ENCODE measurements around the gene ABCB4. TPM values are rescaled to one million over a fixed set of nuclear protein-coding genes. Genes with fewer than 3 reads are reported as not detected.

Gene ABCB4
- total and polyA plus RNA-seq, 2 experiments from 2014 or later: 1.2 to 1.5 TPM

- H3F3A ChIP-seq (replicated peaks; ENCODE audit: low read depth): no peaks in the 10 kb centered on the region
- no peaks in the 10 kb centered on the region; the same call in 2 of the 3 replicates for H3K4me1 Mint-ChIP-seq
- H3K79me2 ChIP-seq (replicated peaks; ENCODE audit: insufficient read depth): no peaks in the 10 kb centered on the region
- H3K4me3 Mint-ChIP-seq: no peak overlapping the region
- TF ChIP-seq STAT1 (IDR thresholded peaks at IDR 0.05; ENCODE audit: unreplicated experiment) (no peak), REST (IDR thresholded peaks at IDR 0.05; ENCODE audit: unreplicated experiment) (no peak), JUNB (IDR thresholded peaks at IDR 0.05; ENCODE audit: unreplicated experiment) (no peak)
- TF ChIP-seq, protein P1, sequence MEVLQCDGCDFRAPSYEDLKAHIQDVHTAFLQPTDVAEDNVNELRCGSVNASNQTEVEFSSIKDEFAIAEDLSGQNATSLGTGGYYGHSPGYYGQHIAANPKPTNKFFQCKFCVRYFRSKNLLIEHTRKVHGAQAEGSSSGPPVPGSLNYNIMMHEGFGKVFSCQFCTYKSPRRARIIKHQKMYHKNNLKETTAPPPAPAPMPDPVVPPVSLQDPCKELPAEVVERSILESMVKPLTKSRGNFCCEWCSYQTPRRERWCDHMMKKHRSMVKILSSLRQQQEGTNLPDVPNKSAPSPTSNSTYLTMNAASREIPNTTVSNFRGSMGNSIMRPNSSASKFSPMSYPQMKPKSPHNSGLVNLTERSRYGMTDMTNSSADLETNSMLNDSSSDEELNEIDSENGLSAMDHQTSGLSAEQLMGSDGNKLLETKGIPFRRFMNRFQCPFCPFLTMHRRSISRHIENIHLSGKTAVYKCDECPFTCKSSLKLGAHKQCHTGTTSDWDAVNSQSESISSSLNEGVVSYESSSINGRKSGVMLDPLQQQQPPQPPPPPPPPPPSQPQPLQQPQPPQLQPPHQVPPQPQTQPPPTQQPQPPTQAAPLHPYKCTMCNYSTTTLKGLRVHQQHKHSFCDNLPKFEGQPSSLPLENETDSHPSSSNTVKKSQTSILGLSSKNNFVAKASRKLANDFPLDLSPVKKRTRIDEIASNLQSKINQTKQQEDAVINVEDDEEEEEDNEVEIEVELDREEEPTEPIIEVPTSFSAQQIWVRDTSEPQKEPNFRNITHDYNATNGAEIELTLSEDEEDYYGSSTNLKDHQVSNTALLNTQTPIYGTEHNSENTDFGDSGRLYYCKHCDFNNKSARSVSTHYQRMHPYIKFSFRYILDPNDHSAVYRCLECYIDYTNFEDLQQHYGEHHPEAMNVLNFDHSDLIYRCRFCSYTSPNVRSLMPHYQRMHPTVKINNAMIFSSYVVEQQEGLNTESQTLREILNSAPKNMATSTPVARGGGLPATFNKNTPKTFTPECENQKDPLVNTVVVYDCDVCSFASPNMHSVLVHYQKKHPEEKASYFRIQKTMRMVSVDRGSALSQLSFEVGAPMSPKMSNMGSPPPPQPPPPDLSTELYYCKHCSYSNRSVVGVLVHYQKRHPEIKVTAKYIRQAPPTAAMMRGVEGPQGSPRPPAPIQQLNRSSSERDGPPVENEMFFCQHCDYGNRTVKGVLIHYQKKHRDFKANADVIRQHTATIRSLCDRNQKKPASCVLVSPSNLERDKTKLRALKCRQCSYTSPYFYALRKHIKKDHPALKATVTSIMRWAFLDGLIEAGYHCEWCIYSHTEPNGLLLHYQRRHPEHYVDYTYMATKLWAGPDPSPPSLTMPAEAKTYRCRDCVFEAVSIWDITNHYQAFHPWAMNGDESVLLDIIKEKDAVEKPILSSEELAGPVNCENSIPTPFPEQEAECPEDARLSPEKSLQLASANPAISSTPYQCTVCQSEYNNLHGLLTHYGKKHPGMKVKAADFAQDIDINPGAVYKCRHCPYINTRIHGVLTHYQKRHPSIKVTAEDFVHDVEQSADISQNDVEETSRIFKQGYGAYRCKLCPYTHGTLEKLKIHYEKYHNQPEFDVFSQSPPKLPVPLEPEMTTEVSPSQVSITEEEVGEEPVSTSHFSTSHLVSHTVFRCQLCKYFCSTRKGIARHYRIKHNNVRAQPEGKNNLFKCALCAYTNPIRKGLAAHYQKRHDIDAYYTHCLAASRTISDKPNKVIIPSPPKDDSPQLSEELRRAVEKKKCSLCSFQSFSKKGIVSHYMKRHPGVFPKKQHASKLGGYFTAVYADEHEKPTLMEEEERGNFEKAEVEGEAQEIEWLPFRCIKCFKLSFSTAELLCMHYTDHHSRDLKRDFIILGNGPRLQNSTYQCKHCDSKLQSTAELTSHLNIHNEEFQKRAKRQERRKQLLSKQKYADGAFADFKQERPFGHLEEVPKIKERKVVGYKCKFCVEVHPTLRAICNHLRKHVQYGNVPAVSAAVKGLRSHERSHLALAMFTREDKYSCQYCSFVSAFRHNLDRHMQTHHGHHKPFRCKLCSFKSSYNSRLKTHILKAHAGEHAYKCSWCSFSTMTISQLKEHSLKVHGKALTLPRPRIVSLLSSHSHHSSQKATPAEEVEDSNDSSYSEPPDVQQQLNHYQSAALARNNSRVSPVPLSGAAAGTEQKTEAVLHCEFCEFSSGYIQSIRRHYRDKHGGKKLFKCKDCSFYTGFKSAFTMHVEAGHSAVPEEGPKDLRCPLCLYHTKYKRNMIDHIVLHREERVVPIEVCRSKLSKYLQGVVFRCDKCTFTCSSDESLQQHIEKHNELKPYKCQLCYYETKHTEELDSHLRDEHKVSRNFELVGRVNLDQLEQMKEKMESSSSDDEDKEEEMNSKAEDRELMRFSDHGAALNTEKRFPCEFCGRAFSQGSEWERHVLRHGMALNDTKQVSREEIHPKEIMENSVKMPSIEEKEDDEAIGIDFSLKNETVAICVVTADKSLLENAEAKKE (CRISPR knock-in tag; IDR thresholded peaks at IDR 0.05): no peak
- TF ChIP-seq, protein P2, sequence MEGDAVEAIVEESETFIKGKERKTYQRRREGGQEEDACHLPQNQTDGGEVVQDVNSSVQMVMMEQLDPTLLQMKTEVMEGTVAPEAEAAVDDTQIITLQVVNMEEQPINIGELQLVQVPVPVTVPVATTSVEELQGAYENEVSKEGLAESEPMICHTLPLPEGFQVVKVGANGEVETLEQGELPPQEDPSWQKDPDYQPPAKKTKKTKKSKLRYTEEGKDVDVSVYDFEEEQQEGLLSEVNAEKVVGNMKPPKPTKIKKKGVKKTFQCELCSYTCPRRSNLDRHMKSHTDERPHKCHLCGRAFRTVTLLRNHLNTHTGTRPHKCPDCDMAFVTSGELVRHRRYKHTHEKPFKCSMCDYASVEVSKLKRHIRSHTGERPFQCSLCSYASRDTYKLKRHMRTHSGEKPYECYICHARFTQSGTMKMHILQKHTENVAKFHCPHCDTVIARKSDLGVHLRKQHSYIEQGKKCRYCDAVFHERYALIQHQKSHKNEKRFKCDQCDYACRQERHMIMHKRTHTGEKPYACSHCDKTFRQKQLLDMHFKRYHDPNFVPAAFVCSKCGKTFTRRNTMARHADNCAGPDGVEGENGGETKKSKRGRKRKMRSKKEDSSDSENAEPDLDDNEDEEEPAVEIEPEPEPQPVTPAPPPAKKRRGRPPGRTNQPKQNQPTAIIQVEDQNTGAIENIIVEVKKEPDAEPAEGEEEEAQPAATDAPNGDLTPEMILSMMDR (conservative IDR thresholded peaks at IDR 0.05; ENCODE audit: low read depth in 2 of 2): no peak
- H3K36me3 ChIP-seq (ENCODE audit: insufficient read depth): no peaks in the 10 kb centered on the region
- no peak overlapping the region for H3K4me2 ChIP-seq
- no peaks in the 10 kb centered on the region for H3K27me3 Mint-ChIP-seq (ENCODE audit: insufficient read depth, low read depth, poor library complexity)
- H3K27me3 ChIP-seq (ENCODE audit: insufficient read depth): no peaks in the 10 kb centered on the region
- H4K20me1 ChIP-seq (replicated peaks; ENCODE audit: insufficient read depth): no peaks in the 10 kb centered on the region
- peaks cover 6% of the 10 kb centered on the region; the same call in 2 of the 3 replicates for H3K9me3 Mint-ChIP-seq
- DNase-seq (ENCODE audit: low spot score) (no peak), ATAC-seq (no peak)
- H2AFZ ChIP-seq: no peak overlapping the region
- no peak overlapping the region for H3K27ac Mint-ChIP-seq
- peaks cover 12% of the 10 kb centered on the region for H3K36me3 Mint-ChIP-seq (ENCODE audit: low read depth)
- H3K9me2 ChIP-seq (ENCODE audit: insufficient read depth): no peaks in the 10 kb centered on the region
- no peak overlapping the region for H3K27ac ChIP-seq (ENCODE audit: low read depth)
- H3K4me3 ChIP-seq: no peak overlapping the region
- H3K4me1 ChIP-seq (ENCODE audit: insufficient read depth): no peaks in the 10 kb centered on the region
Observed at GRCh38 chr7:87398446-87398845, 77.0 kb downstream of the ABCB4 start.

Data from GM23338 (cell line).